Naive thymus-derived CD4-positive, alpha-beta T cell (primary cell): ENCODE measurements around the gene CCDC8. TPM values are rescaled to one million over a fixed set of nuclear protein-coding genes. Genes with fewer than 3 reads are reported as not detected.
"Not testable (repeated sequence)": the region's sequence is repeated elsewhere in the genome, so short reads cannot be mapped to it uniquely, and the experiment has no call there.

Source experiments
- ATAC-seq: fragments of 150-1000 bp; cut with Tn5 transposase; 2 replicates; pipeline ENCODE4 v1.10.0; 2021; ENCODE audit warnings: mild to moderate bottlenecking, moderate library complexity
- CTCF ChIA-PET: fragments of 350-600 bp; sonication (Branson Sonifier 250); formaldehyde crosslinking; loops from one replicate; lab custom pipeline; 2021; ENCODE audit warnings: antibody characterized with exemption; lab: Charles Lee
- POLR2A ChIA-PET: fragments of 350-600 bp; sonication (Branson Sonifier 250); formaldehyde crosslinking; loops from one replicate; lab custom pipeline; 2021; ENCODE audit warnings: antibody characterized with exemption, inconsistent platforms; lab: Charles Lee
- DNase-seq, 9 donors: peaks; one replicate each; pipeline versions ENCODE4 v3.0.0 to v3.0.0-alpha.2; 2020 to 2022; ENCODE audit warnings: mixed read lengths in 1 of 9
- H3K27ac ChIP-seq: one replicate; pipeline ENCODE4 v1.7.0; 2013; ENCODE audit warnings: mild to moderate bottlenecking, low read depth, low read length, moderate library complexity
- H3K27me3 ChIP-seq, 2 donors: one replicate each; pipeline ENCODE4 v1.7.0; 2013; ENCODE audit warnings: low read length in 2 of 2, mild to moderate bottlenecking in 2 of 2, moderate library complexity in 2 of 2; ENCODE audit not compliant: control insufficient read depth in 2 of 2, insufficient read depth in 2 of 2
- H3K36me3 ChIP-seq, 3 experiments: 1 replicate in 2 of 3; 2 replicates in 1 of 3; pipeline ENCODE4 v1.7.0; 2013; ENCODE audit warnings: low read length in 3 of 3, mild to moderate bottlenecking in 3 of 3, moderate library complexity in 1 of 3; ENCODE audit not compliant: insufficient read depth in 3 of 3, control insufficient read depth in 2 of 3
- H3K4me1 ChIP-seq, 2 donors: one replicate each; pipeline ENCODE4 v1.7.0; 2013; ENCODE audit warnings: low read length in 2 of 2, mild to moderate bottlenecking in 2 of 2, moderate library complexity in 1 of 2; ENCODE audit not compliant: control insufficient read depth in 2 of 2, insufficient read depth in 2 of 2
- H3K4me3 ChIP-seq: 2 replicates; pipeline ENCODE4 v1.7.0; 2013; ENCODE audit warnings: mild to moderate bottlenecking, low read length
- H3K9me3 ChIP-seq, 3 experiments: 1 replicate in 2 of 3; 2 replicates in 1 of 3; pipeline ENCODE4 v1.7.0; 2013; ENCODE audit warnings: low read length in 3 of 3; ENCODE audit not compliant: control insufficient read depth in 2 of 3
- H3K27ac Mint-ChIP-seq, 9 donors: one replicate each; pipeline ENCODE4 v1.8.0; 2020 to 2022; ENCODE audit warnings: mixed read lengths in 9 of 9, mild to moderate bottlenecking in 8 of 9, moderate library complexity in 5 of 9, inconsistent platforms in 2 of 9
- H3K27me3 Mint-ChIP-seq, 5 donors: one replicate each; pipeline ENCODE4 v1.8.0; 2021 to 2022; ENCODE audit warnings: mixed read lengths in 5 of 5, mild to moderate bottlenecking in 1 of 5
- H3K36me3 Mint-ChIP-seq, 5 donors: one replicate each; pipeline ENCODE4 v1.8.0; 2020 to 2022; ENCODE audit warnings: mixed read lengths in 5 of 5, mild to moderate bottlenecking in 3 of 5, inconsistent platforms in 1 of 5
- H3K4me1 Mint-ChIP-seq, 7 donors: one replicate each; pipeline ENCODE4 v1.8.0; 2020 to 2022; ENCODE audit warnings: mixed read lengths in 7 of 7, mild to moderate bottlenecking in 3 of 7, inconsistent platforms in 1 of 7
- H3K4me3 Mint-ChIP-seq, 10 donors: one replicate each; pipeline ENCODE4 v1.8.0; 2020 to 2022; ENCODE audit warnings: mild to moderate bottlenecking in 10 of 10, mixed read lengths in 10 of 10, moderate library complexity in 6 of 10, inconsistent platforms in 2 of 10
- H3K9me3 Mint-ChIP-seq, 11 donors: one replicate each; pipeline ENCODE4 v1.8.0; 2020 to 2022; ENCODE audit warnings: mixed read lengths in 11 of 11, mild to moderate bottlenecking in 4 of 11, inconsistent platforms in 1 of 11, moderate library complexity in 1 of 11
- intact Hi-C, 2 donors: fragments of 100-400 bp; cut with micrococcal nuclease; formaldehyde crosslinking; loops; one replicate each; pipeline ENCODE4 v1.15.1; 2023
- polyA plus RNA-seq, 2 donors: library from polyadenylated mRNA; unstranded; fragments of 300-500 nt; fragmentation: Illumina TruSeq; gene quantifications; one replicate each; pipeline ENCODE4 v1.2.3, GENCODE V29; 2021
- total RNA-seq, 6 experiments: library from RNA in 5 of 6; stranded (reverse) in 5 of 6; gene quantifications; 1 replicate in 5 of 6; 2 replicates in 1 of 6; pipeline ENCODE4 v1.2.3 and lab custom pipeline; 2021 to 2026

CCDC8 gene
- total and polyA plus RNA-seq, 7 experiments from 2014 or later = not detected

GRCh38 chr19:46381756-46382345, 31.5 kb downstream of the CCDC8 start:
- Mint-ChIP-seq H3K27me3 (no peaks in the 10 kb centered on the region), H3K36me3 (peaks cover 13 to 68% (median 29%) of the 10 kb centered on the region in 5 donors), H3K4me3 (no peak overlapping the region), H3K27ac (no peak overlapping the region), H3K4me1 (peaks cover 2 to 14% (median 5%) of the 10 kb centered on the region in 7 donors), H3K9me3 (no peaks in the 10 kb centered on the region)
- ATAC-seq (no peak), DNase-seq (no peak)
- CTCF ChIA-PET = interaction anchor here (0.9 kb wide), 1 partner anchor 12 kb away, joined by 4 read pairs; no protein-coding TSS in a partner anchor
- intact Hi-C loops = no loop called here
- Histone ChIP-seq H3K9me3 (no peaks in the 10 kb centered on the region), H3K4me3 (no peak overlapping the region), H3K27me3 (no peaks in the 10 kb centered on the region), H3K36me3 (peaks cover 4 to 81% (median 8%) of the 10 kb centered on the region in 3 experiments), H3K27ac (no peak overlapping the region), H3K4me1 (no peaks in the 10 kb centered on the region)
- POLR2A ChIA-PET = no interaction called here

DNA sequence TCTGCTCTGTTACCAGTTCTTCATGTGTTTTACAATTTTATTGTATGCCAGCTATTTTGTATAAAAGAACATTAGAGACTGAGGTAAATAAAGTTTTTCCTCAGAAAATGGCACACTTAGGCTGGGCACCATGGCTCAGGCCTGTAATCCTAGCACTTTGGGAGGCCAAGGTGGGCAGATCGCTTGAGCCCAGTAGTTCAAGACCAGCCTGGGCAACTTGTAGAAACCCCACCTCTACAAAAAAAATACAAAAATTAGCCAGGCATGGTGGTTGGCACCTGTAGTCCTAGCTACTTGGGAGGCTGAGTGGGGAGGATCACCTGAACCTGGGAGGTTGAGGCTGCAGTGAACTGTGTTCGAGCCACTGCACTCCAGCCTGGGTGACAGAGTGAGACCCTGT, 32.0 kb downstream of the CCDC8 start:
- H3K4me1 Mint-ChIP-seq = peaks cover 2 to 14% (median 6%) of the 10 kb centered on the region in 7 donors
- no peak overlapping the region for H3K4me3 ChIP-seq
- no peaks in the 10 kb centered on the region for H3K27me3 ChIP-seq
- peaks cover 13 to 71% (median 31%) of the 10 kb centered on the region in 5 donors for H3K36me3 Mint-ChIP-seq
- intact Hi-C loops = no loop called here
- ChIA-PET CTCF (interaction anchor here (0.7 to 0.9 kb wide), 2 partner anchors 11 to 34 kb away, joined by 4 read pairs; no protein-coding TSS in a partner anchor), POLR2A (no interaction called here)
- no peak for DNase-seq
- H3K27ac ChIP-seq = no peak overlapping the region
- no peaks in the 10 kb centered on the region for H3K4me1 ChIP-seq
- H3K27me3 Mint-ChIP-seq = no peaks in the 10 kb centered on the region
- no peaks in the 10 kb centered on the region for H3K9me3 Mint-ChIP-seq
- H3K36me3 ChIP-seq = peaks cover 4 to 82% (median 8%) of the 10 kb centered on the region in 3 experiments
- H3K9me3 ChIP-seq = no peaks in the 10 kb centered on the region
- no peak overlapping the region for H3K4me3 Mint-ChIP-seq
- no peak for ATAC-seq
- H3K27ac Mint-ChIP-seq = no peak overlapping the region

GRCh38 chr19:46380690-46381089, 32.7 kb downstream of the CCDC8 start:
- Histone ChIP-seq H3K36me3 (peaks cover 4 to 89% (median 8%) of the 10 kb centered on the region in 3 experiments), H3K4me1 (no peaks in the 10 kb centered on the region), H3K27ac (no peak overlapping the region), H3K9me3 (no peaks in the 10 kb centered on the region), H3K4me3 (no peak overlapping the region), H3K27me3 (no peaks in the 10 kb centered on the region)
- ATAC-seq = no peak
- no peak for DNase-seq
- H3K27me3 Mint-ChIP-seq = no peaks in the 10 kb centered on the region
- ChIA-PET POLR2A (no interaction called here), CTCF (interaction anchor here (0.7 kb wide), 1 partner anchor 33 kb away, joined by 4 read pairs; no protein-coding TSS in a partner anchor)
- H3K36me3 Mint-ChIP-seq = peaks cover 13 to 73% (median 36%) of the 10 kb centered on the region in 5 donors
- H3K4me3 Mint-ChIP-seq = no peak overlapping the region
- no peaks in the 10 kb centered on the region for H3K9me3 Mint-ChIP-seq
- H3K27ac Mint-ChIP-seq = peak overlapping the region in 2 of 9 donors; percentile 7 to 19
- intact Hi-C loops = no loop called here
- peaks cover 2 to 14% (median 9%) of the 10 kb centered on the region in 7 donors for H3K4me1 Mint-ChIP-seq

GRCh38 chr19:46378268-46378667, 35.1 kb downstream of the CCDC8 start:
- no peaks in the 10 kb centered on the region for H3K4me1 ChIP-seq
- intact Hi-C loops = no loop called here
- POLR2A ChIA-PET = no interaction called here
- H3K36me3 ChIP-seq = peaks cover 0 to 75% (median 4%) of the 10 kb centered on the region in 3 experiments
- Mint-ChIP-seq H3K4me1 (peaks cover 0 to 14% (median 9%) of the 10 kb centered on the region in 7 donors), H3K27me3 (no peaks in the 10 kb centered on the region), H3K36me3 (peaks cover 13 to 62% (median 32%) of the 10 kb centered on the region in 5 donors), H3K4me3 (no peak overlapping the region), H3K27ac (no peak overlapping the region), H3K9me3 (no peaks in the 10 kb centered on the region)
- DNase-seq (no peak), ATAC-seq (no peak)
- H3K4me3 ChIP-seq = no peak overlapping the region
- no peaks in the 10 kb centered on the region for H3K27me3 ChIP-seq
- no peaks in the 10 kb centered on the region for H3K9me3 ChIP-seq
- CTCF ChIA-PET = interaction anchor here (0.9 kb wide), 1 partner anchor 136 kb away, joined by 3 read pairs; no protein-coding TSS in a partner anchor
- no peak overlapping the region for H3K27ac ChIP-seq

DNA sequence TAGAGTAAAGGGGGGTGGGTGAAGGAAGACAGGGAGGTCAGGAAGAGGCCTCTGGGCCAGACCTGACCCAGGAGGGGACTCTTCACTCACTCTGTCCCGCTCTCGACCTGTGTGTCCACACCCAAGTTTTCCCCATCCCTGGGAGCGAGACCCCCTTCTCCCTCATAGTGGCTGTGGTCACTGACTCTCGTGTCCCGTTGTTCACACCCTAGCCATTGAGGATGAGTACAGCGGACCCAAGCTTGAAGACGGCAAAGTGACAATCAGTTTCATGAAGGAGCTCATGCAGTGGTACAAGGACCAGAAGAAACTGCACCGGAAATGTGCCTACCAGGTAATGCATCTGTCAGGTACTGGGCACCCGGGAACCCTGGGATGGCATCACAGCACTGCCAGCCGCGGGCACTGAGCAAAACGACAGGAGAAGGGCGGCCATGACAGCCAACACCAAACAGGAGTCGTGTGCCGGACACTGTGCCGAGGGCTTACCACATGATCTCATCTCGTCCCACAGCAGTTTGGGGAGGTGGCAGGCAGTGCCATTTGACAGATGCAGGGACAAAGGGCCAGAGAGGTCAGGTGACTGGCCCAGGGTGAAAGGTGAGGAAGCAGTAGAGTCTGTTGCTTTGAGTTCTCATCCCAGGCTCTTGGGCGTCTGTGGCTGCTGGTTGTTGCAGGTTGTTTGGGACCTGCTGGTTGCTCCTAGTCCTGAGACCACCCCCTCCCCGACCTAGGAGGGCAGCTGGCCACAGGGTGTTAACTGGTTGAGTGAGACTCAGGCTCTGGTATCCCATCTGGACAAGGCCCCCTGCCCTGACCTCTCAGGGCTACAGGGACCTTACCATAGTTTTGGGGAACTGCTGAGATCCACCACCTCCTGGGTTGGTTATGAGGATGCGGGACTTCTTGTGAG, 36.9 kb downstream of the CCDC8 start:
- Mint-ChIP-seq H3K4me3 (no peak overlapping the region), H3K27ac (peak overlapping the region in 2 of 9 donors; percentile 33 to 51), H3K4me1 (peaks cover 6 to 28% (median 18%) of the 10 kb centered on the region in 7 donors), H3K27me3 (no peaks in the 10 kb centered on the region), H3K9me3 (no peaks in the 10 kb centered on the region), H3K36me3 (peaks cover 7 to 49% (median 23%) of the 10 kb centered on the region in 5 donors)
- H3K4me1 ChIP-seq = peaks cover under 1 to 2% of the 10 kb centered on the region in 2 donors
- DNase-seq = no peak
- no peaks in the 10 kb centered on the region for H3K27me3 ChIP-seq
- peaks cover 0 to 58% (median 4%) of the 10 kb centered on the region in 3 experiments for H3K36me3 ChIP-seq
- ATAC-seq = no peak
- no peak overlapping the region for H3K27ac ChIP-seq
- CTCF ChIA-PET = no interaction called here
- intact Hi-C loops = no loop called here
- POLR2A ChIA-PET = no interaction called here
- H3K9me3 ChIP-seq = no peaks in the 10 kb centered on the region
- H3K4me3 ChIP-seq = no peak overlapping the region

GRCh38 chr19:46375476-46376067, 37.8 kb downstream of the CCDC8 start:
- H3K36me3 ChIP-seq = peaks cover 0 to 48% (median 4%) of the 10 kb centered on the region in 3 experiments
- H3K9me3 ChIP-seq, H3K9me3 Mint-ChIP-seq, POLR2A ChIA-PET, H3K27me3 Mint-ChIP-seq, ATAC-seq, H3K27me3 ChIP-seq, H3K4me3 Mint-ChIP-seq, H3K4me1 ChIP-seq, DNase-seq, H3K27ac ChIP-seq, intact Hi-C loops, H3K4me3 ChIP-seq, CTCF ChIA-PET: not testable (repeated sequence)
- Mint-ChIP-seq H3K27ac (peak overlapping the region in 1 of 9 donors; percentile 56), H3K4me1 (peaks cover 11 to 29% (median 23%) of the 10 kb centered on the region in 7 donors), H3K36me3 (peaks cover 0 to 46% (median 19%) of the 10 kb centered on the region in 5 donors)
